Endometrium (tissue), 2 donors: ENCODE data around the gene COG3.
"Not testable (repeated sequence)": the region's sequence is repeated elsewhere in the genome, so short reads cannot be mapped to it uniquely, and the experiment has no call there.

Experiments
- FAIRE-seq: peaks from 2 replicates; lab custom pipeline; 2012; peaks lifted over from hg19 to GRCh38; lab: Jason Lieb, UNC
- donor health status: control.
- donor health status: control.

The COG3 gene, protein sequence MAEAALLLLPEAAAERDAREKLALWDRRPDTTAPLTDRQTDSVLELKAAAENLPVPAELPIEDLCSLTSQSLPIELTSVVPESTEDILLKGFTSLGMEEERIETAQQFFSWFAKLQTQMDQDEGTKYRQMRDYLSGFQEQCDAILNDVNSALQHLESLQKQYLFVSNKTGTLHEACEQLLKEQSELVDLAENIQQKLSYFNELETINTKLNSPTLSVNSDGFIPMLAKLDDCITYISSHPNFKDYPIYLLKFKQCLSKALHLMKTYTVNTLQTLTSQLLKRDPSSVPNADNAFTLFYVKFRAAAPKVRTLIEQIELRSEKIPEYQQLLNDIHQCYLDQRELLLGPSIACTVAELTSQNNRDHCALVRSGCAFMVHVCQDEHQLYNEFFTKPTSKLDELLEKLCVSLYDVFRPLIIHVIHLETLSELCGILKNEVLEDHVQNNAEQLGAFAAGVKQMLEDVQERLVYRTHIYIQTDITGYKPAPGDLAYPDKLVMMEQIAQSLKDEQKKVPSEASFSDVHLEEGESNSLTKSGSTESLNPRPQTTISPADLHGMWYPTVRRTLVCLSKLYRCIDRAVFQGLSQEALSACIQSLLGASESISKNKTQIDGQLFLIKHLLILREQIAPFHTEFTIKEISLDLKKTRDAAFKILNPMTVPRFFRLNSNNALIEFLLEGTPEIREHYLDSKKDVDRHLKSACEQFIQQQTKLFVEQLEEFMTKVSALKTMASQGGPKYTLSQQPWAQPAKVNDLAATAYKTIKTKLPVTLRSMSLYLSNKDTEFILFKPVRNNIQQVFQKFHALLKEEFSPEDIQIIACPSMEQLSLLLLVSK

DNA sequence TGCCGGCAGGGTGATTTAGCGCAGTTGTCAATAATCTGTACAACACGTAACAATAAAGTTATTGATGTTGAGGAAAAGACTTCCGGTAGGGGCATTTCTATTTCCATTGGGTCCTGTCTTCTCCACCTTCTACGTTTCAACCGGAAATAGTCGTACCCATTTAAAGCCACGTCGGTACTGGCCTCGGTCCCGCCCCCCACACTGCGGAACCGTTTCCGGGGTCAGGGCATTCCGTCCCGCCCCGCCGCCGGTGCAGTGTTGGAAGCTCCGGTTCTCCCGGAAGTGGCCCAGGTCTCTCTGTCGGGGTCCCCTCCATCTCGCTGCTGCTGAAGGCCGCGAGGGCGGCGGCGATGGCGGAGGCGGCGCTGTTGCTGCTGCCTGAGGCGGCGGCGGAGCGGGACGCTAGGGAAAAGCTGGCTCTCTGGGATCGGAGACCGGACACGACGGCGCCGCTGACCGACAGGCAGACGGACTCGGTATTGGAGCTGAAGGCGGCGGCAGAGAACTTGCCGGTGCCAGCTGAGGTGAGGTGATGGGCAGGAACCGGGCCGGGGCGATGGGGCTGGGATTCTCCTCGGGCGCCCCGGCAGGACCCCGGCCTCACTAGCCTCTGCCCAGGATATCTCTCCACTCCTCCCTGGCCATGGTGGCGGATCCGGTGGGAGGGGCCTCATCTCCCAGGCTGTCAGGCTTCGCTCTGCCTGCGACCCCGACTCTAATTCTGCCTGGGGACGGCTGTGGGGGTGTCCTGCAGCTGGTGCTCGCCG, at the start of gene COG3:
COG3 (plus strand) TSS at position 253 of the 767 bp plus-strand sequence; CDS start at position 351, 98 bp downstream.
- peak; percentile 96 for FAIRE-seq

- FAIRE-seq = no peak
Observed at GRCh38 chr13:45415112-45415511, 49.6 kb upstream of the COG3 start.

DNA sequence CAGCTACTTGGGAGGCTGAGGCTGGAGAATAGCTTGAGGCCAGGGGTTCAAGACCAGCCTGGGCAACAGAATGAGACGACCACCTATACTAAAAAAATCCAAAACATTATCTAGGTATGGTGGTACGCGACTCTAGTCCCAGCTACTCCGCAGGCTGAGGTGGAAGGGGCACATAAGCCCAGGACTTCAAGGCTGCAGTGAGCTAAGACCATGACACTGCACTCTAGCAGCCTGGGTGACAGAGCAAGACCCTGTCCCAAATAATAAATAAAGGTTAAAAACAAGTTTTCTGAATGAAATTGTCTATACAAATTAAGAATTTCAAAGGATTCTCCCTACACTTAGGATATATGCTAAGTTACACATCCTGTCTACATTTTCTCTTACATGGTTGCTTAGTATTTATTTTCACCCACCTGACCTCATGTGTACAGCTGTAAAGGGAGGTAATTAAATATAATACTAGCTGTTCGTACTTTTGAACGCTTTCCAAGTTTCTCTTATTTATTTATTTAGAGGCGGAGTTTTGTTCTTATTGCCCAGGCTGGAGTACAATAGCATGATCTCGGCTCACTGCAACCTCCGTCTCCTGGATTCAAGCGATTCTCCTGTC, 48.1 kb upstream of the COG3 start:
- FAIRE-seq = no peak

- no peak for FAIRE-seq
Observed at GRCh38 chr13:45417790-45418534, 46.8 kb upstream of the COG3 start, which contains the start of gene SLC25A30. SLC25A30 (minus strand) TSS chr13:45418373; CDS start chr13:45411425, 6,948 bp downstream.

DNA sequence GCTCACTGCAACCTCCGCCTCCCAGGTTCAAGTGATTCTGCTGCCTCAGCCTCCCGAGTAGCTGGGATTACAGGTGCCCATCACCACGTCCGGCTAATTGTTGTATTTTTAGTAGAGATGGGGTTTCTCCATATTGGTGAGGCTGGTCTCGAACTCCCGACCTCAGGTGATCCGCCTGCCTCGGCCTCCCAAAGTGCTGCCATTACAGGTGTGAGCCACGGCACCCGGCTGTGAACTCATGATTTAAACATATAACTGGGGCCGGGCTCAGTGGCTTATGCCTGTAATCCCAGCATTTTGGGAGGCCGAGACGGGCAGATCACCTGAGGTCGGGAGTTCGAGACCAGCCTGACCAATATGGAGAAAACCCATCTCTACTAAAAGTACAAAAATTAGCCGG, 45.4 kb upstream of the COG3 start:
- not testable (repeated sequence) for FAIRE-seq

DNA sequence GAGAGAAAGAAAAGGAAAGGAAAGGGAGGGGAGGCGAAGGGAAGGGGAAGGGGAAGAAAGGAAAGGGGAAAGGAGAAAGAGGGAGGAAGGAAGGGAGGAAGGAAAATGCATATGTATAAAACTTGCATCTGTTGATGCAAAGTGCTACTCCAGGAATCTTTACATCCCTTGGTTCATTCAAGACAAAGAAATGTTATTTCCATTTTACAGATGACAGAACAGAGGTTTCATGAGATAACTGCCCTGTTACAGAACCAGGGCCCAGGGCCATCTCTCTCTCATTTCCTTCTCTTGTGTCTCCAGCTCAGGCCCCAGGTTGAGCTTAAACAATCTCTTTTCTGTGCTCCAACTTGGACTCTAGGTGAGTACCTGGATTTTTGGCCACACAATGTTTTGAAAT, 44.8 kb upstream of the COG3 start:
- FAIRE-seq = no peak

- no peak for FAIRE-seq
Observed at GRCh38 chr13:45422731-45423292, 41.9 kb upstream of the COG3 start.

DNA sequence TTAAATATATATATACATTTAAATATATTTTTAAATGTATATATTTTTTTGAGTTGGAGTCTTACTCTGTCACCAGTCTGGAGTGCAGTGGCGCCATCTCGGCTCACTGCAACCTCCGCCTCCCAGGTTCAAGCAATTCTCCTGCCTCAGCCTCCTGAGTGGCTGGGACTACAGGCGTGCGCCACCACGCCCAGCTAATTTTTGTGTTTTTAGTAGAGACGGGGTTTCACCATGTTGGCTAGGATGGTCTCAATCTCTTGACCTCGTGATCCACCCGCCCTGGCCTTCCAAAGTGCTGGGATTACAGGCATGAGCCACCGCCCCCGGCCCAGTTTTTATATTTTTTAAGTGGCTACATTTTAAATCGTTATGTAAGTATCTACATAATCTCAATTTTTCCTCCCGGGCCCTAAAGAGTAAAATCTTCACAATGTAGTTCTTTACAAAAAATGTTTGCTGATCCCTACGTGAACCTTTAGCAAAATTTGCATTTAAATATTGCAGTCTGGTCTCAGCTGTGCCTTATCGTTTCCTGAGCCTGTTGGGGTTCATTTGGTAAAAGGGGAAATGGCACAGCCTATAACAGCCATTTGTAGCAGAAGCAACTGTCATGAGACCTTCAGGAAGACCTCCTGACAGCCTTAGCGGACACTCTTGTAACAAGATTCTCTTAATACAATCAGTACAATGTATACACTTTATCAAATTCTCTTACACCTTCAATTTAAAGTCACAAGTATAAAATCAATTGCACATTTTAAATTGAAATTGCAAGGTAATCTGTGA, 38.5 kb upstream of the COG3 start:
- not testable (repeated sequence) for FAIRE-seq

GRCh38 chr13:45432737-45433380, 31.9 kb upstream of the COG3 start:
- no peak for FAIRE-seq

- FAIRE-seq = no peak
Observed at GRCh38 chr13:45433381-45433790, 31.4 kb upstream of the COG3 start.

- no peak for FAIRE-seq
Observed at GRCh38 chr13:45434556-45435371, 30.0 kb upstream of the COG3 start.

DNA sequence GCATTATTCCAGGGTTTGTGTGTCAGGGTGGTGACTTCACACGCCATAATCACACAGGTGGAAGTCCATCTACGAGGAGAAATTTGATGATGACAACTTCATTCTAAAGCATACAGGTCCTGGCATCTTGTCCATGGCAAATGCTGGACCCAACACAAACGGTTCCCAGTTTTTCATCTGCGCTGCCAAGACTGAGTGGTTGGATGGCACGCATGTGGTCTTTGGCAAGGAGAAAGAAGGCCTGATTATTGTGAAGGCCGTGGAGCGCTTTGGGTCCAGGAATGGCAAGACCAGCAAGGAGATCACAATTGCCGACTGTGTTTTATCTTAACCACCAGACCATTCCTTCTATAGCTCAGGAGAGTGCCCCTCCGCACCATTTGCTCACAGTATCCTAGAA, 28.4 kb upstream of the COG3 start:
- no peak for FAIRE-seq

DNA sequence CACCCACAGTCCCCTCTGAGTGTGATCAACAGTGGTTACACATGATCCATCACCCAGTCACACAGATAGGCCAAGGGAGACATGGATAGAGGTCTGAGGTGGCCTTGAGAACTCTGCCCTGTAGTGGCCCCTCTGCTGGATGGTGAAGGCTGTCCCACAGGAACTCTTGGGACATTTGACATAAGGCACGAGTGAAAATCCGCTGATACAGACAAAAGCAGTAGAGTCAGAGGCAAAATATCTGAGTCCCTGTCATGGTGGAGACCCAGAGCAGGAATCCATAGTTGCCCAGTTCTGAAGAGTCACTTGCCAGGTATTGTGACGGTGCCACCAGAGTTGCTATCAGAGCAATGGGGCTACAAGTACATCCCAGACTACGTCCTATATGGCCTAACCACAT, 27.8 kb upstream of the COG3 start:
- no peak for FAIRE-seq

- no peak for FAIRE-seq
Observed at GRCh38 chr13:45437947-45438346, 26.8 kb upstream of the COG3 start.

- FAIRE-seq = no peak
Observed at GRCh38 chr13:45439008-45439407, 25.7 kb upstream of the COG3 start.

DNA sequence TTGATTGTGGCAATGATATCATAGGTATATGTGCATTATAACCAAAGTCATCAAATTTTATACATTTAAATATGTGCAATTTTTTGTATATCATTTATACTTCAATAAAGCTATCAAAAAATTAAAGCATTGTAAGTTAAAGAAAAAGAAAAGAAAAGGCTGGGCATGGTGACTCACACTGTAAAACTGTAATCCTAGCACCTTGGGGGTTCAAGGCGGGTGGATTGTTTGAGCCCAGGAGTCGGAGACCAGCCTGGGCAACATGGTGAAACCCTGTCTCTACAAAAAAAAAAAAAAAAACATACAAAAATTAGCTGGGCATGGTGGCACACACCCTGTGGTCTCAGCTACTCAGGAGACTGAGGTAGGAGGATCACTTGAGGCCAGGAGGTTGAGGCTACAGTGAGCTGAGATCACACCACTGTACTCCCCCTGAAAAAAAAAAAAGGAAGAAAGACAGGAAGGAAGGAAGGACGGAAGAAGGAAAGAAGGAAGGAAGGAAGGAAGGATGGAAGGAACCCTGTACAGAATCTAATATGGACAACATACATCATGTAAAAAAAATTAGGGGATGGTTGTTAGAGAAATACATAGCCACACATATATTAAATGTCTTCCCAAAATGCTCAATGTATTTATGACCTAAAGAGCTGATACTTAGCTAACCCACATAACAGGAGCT, 24.8 kb upstream of the COG3 start:
- FAIRE-seq = no peak

DNA sequence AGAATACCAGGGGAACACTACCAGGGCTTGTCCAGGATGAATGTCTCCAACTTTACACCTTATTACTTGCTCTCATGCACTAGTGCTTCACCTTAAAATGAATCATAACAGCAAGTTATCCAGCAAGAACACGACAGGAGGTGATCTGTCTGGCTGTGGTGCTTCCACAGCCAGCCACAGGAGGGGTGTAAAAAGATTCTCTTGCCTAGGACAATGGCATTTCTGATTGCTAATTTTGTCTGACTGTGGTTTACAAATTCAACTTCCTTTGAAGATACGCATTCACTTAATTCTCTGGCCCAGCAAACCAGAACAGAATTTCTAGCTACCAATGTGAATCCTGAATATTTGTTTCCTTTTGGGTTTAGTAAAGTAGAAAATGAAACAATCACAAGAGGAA, 23.1 kb upstream of the COG3 start:
- no peak for FAIRE-seq

DNA sequence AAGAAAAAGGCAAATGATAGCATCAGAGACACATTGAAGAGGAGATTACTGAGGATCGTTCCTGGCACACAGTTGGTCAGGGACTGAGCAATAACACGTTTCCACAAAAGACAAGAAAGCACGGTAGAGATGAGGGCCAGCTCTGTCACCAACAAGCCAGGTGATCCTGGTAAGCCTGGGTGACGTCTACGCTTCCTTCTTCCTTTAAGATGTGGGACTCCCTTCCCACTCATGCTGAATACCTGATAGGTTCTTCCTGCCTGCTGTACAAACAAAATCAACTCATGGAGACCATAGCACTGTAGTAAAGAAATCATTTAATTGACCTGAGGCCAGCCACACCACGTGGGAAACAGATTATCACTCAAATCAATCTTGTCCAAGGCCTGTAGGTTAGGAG, 19.7 kb upstream of the COG3 start:
- no peak for FAIRE-seq
